HepG2 (cell line): ENCODE measurements around the gene CDC6. TPM values are rescaled to one million over a fixed set of nuclear protein-coding genes. Genes with fewer than 3 reads are reported as not detected.
A peak's percentile ranks its signal among the peaks of the same experiment; 100 is the strongest.

ENCODE experiments used
- DRAP1 ChIP-seq: IDR thresholded peaks from 2 replicates; pipeline ENCODE4 v1.6.1; 2016; ENCODE audit warnings: missing genetic modification reagents, missing compliant biosample characterization
- FOXP1 ChIP-seq, 2 experiments: fragments of 450-650 bp in 1 of 2; IDR thresholded peaks; 2 replicates each; pipeline ENCODE4 v1.6.1; 2017 to 2018; ENCODE audit warnings: antibody characterized with exemption in 1 of 2
- GTF3A ChIP-seq: sonication (generic); formaldehyde crosslinking; conservative IDR thresholded peaks from 2 replicates; pipeline ENCODE4 v1.4.0; 2020; ENCODE audit warnings: mild to moderate bottlenecking, missing genetic modification reagents
- HDAC6 ChIP-seq: fragments of 200-600 bp; sonication (generic); IDR thresholded peaks from 2 replicates; pipeline ENCODE4 v1.7.0; 2017; ENCODE audit warnings: mild to moderate bottlenecking, antibody characterized with exemption, low read length, low read depth
- HMG20B ChIP-seq: conservative IDR thresholded peaks from 2 replicates; pipeline ENCODE4 v1.6.1; 2016; ENCODE audit warnings: missing genetic modification reagents, missing compliant biosample characterization
- IRF1 ChIP-seq: sonication (generic); formaldehyde crosslinking; IDR thresholded peaks from 2 replicates; pipeline ENCODE4 v1.4.0; 2020; ENCODE audit warnings: low read depth, mild to moderate bottlenecking, missing genetic modification reagents
- MTA1 ChIP-seq: sonication (generic); formaldehyde crosslinking; IDR thresholded peaks from 2 replicates; pipeline ENCODE4 v1.4.0; 2020; ENCODE audit warnings: missing genetic modification reagents, mild to moderate bottlenecking, borderline replicate concordance
- MXD4 ChIP-seq: IDR thresholded peaks from 2 replicates; pipeline ENCODE4 v1.6.1; 2016; ENCODE audit warnings: mild to moderate bottlenecking, missing biosample characterization, missing genetic modification reagents
- NPAS2 ChIP-seq: sonication (generic); formaldehyde crosslinking; IDR thresholded peaks from 2 replicates; pipeline ENCODE4 v1.8.0; 2022; ENCODE audit warnings: mild to moderate bottlenecking, missing genetic modification reagents, borderline replicate concordance
- REL ChIP-seq: sonication (generic); formaldehyde crosslinking; conservative IDR thresholded peaks from 2 replicates; pipeline ENCODE4 v1.8.0; 2022; ENCODE audit warnings: mild to moderate bottlenecking, missing genetic modification reagents, moderate library complexity
- RNF2 ChIP-seq: fragments of 450-650 bp; conservative IDR thresholded peaks from 2 replicates; pipeline ENCODE4 v1.6.1; 2016; ENCODE audit warnings: low read depth
- SRY ChIP-seq: sonication (generic); formaldehyde crosslinking; IDR thresholded peaks from 2 replicates; pipeline ENCODE4 v1.8.0; 2022; ENCODE audit warnings: mild to moderate bottlenecking, missing genetic modification reagents
- TBX3 ChIP-seq: fragments of 450-650 bp; IDR thresholded peaks from 2 replicates; pipeline ENCODE4 v1.6.1; 2017; ENCODE audit warnings: antibody characterized with exemption, mild to moderate bottlenecking, inconsistent platforms, borderline replicate concordance
- TGIF2 ChIP-seq: IDR thresholded peaks from 2 replicates; pipeline ENCODE4 v1.6.1; 2016; ENCODE audit warnings: control low read depth, missing compliant biosample characterization
- ZFY ChIP-seq: sonication (generic); formaldehyde crosslinking; IDR thresholded peaks from 2 replicates; pipeline ENCODE4 v1.4.0; 2020; ENCODE audit warnings: missing genetic modification reagents
- ZKSCAN5 ChIP-seq: sonication (generic); formaldehyde crosslinking; IDR thresholded peaks from 2 replicates; pipeline ENCODE4 v1.5.1; 2020; ENCODE audit warnings: mild to moderate bottlenecking, missing genetic modification reagents
- ZMAT3 ChIP-seq: sonication (generic); formaldehyde crosslinking; conservative IDR thresholded peaks from 2 replicates; pipeline ENCODE4 v1.7.0; 2021; ENCODE audit warnings: missing genetic modification reagents
- ZNF232 ChIP-seq: sonication (generic); formaldehyde crosslinking; IDR thresholded peaks from 2 replicates; pipeline ENCODE4 v1.4.0; 2020; ENCODE audit warnings: missing genetic modification reagents, borderline replicate concordance
- ZNF256 ChIP-seq: sonication (generic); formaldehyde crosslinking; conservative IDR thresholded peaks from 2 replicates; pipeline ENCODE4 v1.4.0; 2020; ENCODE audit warnings: missing genetic modification reagents
- ZNF280B ChIP-seq: sonication (generic); formaldehyde crosslinking; IDR thresholded peaks from 2 replicates; pipeline ENCODE4 v1.5.0; 2020; ENCODE audit warnings: missing genetic modification reagents, mild to moderate bottlenecking, borderline replicate concordance
- ZNF317 ChIP-seq: sonication (generic); formaldehyde crosslinking; IDR thresholded peaks from 2 replicates; pipeline ENCODE4 v1.5.0; 2020; ENCODE audit warnings: mild to moderate bottlenecking, missing genetic modification reagents
- ZNF781 ChIP-seq: sonication (generic); formaldehyde crosslinking; IDR thresholded peaks from 2 replicates; pipeline ENCODE4 v1.5.1; 2020; ENCODE audit warnings: borderline replicate concordance, mild to moderate bottlenecking, missing genetic modification reagents; ENCODE audit errors: not compliant biosample characterization
- ZSCAN25 ChIP-seq: sonication (generic); formaldehyde crosslinking; IDR thresholded peaks from 2 replicates; pipeline ENCODE4 v1.8.0; 2022; ENCODE audit warnings: mild to moderate bottlenecking, missing genetic modification reagents
- ZUFSP ChIP-seq: sonication (generic); formaldehyde crosslinking; IDR thresholded peaks from 2 replicates; pipeline ENCODE4 v1.9.0; 2021; ENCODE audit warnings: missing genetic modification reagents, mild to moderate bottlenecking, borderline replicate concordance
- polyA plus RNA-seq, 8 experiments: library from polyadenylated mRNA; depleted of rRNA in 3 of 8; stranded (reverse) in 7 of 8; unstranded in 1 of 8; fragments of >200 nt; fragmentation: Illumina TruSeq in 4 of 8; extraction: Trizol in 4 of 8; gene quantifications; 2 replicates each; pipeline versions ENCODE4 v1.2.1 to v1.2.3, GENCODE V29; 2011 to 2016; ENCODE audit warnings: low read depth in 4 of 8, missing spikeins in 1 of 8, mixed read lengths in 1 of 8; ENCODE audit not compliant: insufficient read depth in 1 of 8
- total RNA-seq, 5 experiments: library from RNA; depleted of rRNA; stranded (reverse); fragments of >200 nt; fragmentation: Illumina TruSeq; extraction: Trizol; gene quantifications; 2 replicates each; pipeline ENCODE4 v1.2.3, GENCODE V29; 2016; ENCODE audit warnings: low read depth in 1 of 5

The CDC6 gene
- total and polyA plus RNA-seq, 2 of the 13 experiments (the other 11 are each of a cell fraction or from before 2014, with no cell fraction given), result 17.4 to 114 TPM

- no peak for TF ChIP-seq ZUFSP
- no peak for TF ChIP-seq HDAC6
- TF ChIP-seq ZNF280B (CRISPR knock-in tag), result peak; percentile 24; the same call in 1 of the 2 replicates
- TF ChIP-seq TGIF2 (CRISPR knock-in tag), result 0 out of 2 replicates have a peak, but pooled peaks have one; percentile 34
- no peak for TF ChIP-seq ZNF232 (CRISPR knock-in tag)
- no peak for TF ChIP-seq REL (CRISPR knock-in tag)
- TF ChIP-seq MTA1, result peak; percentile 71; the same call in 1 of the 2 replicates
- no peak for TF ChIP-seq HMG20B (CRISPR knock-in tag)
- no peak; the same call in 1 of the 2 replicates for TF ChIP-seq ZNF256 (CRISPR knock-in tag)
- TF ChIP-seq ZKSCAN5, result no peak
- TF ChIP-seq RNF2, result 0 out of 2 replicates have a peak, but pooled peaks have one; percentile 30
- TF ChIP-seq GTF3A (CRISPR knock-in tag), result 0 out of 2 replicates have a peak, but pooled peaks have one; percentile 56
- TF ChIP-seq ZNF317 (CRISPR knock-in tag), result no peak; the same call in 1 of the 2 replicates
- TF ChIP-seq NPAS2 (CRISPR knock-in tag), result no peak
- TF ChIP-seq ZFY (CRISPR knock-in tag), result peak; percentile 58; the same call in 1 of the 2 replicates
- TF ChIP-seq DRAP1, result peak; percentile 97
- TF ChIP-seq IRF1, result 0 out of 2 replicates have a peak, but pooled peaks have one; percentile 45
- peak; percentile 87 for TF ChIP-seq ZNF781 (CRISPR knock-in tag)
- TF ChIP-seq ZMAT3 (CRISPR knock-in tag), result 0 out of 2 replicates have a peak, but pooled peaks have one; percentile 43
- peak; percentile 84; the same call in 1 of the 2 replicates for TF ChIP-seq SRY
- TF ChIP-seq ZSCAN25, result peak; percentile 85
- TF ChIP-seq TBX3, result no peak
- no peak for TF ChIP-seq FOXP1 (IDR thresholded peaks at IDR 0.05)
- TF ChIP-seq FOXP1 (CRISPR knock-in tag; IDR thresholded peaks at IDR 0.05), result no peak
- peak; percentile 97 for TF ChIP-seq MXD4 (CRISPR knock-in tag)
These were observed 30.5 kb downstream of the CDC6 start (continued) for GRCh38 chr17:40317880-40318829.
